NCI-H1436 (cell line): ENCODE data around the gene MYO5A.

Experiments used
- DNase-seq: peaks from one replicate; lab custom pipeline; 2025; lab: John Stamatoyannopoulos, UW

The MYO5A gene

GRCh38 chr15:52329987-52330386, 198.7 kb downstream of the MYO5A start:
- DNase-seq, result no peak

GRCh38 chr15:52329150-52329549, 199.5 kb downstream of the MYO5A start:
- DNase-seq, result no peak

DNA sequence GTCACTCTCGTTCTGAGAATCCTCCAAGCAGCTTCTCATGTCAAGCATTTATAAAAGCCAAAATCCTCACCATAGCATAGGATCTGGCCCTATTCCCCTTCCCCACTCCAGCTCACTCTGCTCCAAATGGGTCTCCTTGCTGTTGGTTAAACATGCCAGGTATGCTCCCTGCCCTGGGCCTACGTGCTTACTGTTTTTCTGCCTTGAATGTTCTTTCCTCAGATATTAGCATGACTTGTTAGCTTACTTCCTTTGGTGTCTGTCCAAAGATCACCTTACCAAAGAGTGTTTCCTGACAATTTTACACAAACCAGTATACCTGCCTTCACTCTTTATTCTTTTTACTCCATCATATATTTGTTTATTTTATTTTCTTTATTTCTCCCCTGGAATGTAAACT, 200.0 kb downstream of the MYO5A start:
- DNase-seq, result no peak

DNA sequence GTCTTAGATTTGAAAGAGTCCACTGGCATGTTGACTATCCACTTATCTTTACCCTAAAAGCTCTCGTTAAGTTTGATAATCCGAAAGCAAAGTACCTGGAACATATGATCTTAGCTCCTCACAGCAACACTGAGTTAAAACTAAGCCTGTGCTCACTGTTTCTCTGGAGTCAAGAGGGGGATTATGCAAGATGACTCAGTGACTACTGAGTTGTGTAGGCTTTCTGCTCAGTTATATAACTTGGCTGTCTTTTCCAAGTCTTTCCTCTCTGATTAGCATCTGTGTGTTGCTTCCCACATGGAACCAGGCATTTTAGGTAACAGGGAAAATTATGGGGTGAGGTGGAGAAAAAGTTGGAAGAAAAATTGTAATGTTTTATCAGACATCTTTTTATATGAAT, 201.9 kb downstream of the MYO5A start:
- no peak for DNase-seq

DNA sequence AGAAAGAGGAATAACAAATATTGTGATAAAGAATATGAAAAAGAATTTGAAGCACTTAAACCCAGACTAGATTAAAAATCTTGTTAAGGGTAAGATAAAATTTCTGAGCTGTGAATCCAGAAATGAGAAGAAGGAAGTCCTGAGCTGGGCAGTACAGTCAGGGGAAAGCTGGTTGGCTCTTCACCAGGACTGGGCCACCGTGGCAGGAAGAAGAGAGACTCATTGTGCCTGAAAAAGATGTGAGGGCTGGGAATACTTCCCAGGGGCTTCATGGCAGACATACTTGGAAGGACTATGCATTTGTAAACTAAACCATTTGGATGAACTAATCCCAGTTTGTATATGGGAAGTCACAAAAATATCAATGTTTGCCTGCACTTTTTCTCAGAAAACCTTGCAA, 204.6 kb downstream of the MYO5A start:
- no peak for DNase-seq

- DNase-seq, result no peak
Measured at GRCh38 chr15:52318729-52319500, 209.8 kb downstream of the MYO5A start.

- no peak for DNase-seq
Measured at GRCh38 chr15:52317688-52318087, 211.0 kb downstream of the MYO5A start.

GRCh38 chr15:52317022-52317421, 211.7 kb downstream of the MYO5A start:
- DNase-seq, result no peak

DNA sequence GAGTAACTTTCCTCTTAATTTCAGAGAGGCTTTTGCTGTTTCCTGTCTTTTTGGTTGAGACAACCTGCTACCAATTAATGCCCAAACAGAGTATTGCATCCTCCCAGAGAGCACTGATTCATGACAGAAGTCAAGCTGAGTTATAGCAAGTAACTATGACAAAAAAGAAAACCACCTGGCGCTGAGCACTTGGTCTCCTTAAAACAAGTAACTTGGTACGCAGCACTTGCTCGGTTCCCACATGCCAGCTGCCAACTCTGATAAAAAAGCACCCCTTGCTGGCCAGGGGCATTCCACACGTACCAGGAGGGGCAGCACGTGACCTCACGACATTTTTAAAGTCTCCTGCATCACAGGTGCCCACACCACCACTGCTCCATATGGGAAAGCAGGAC, 219.5 kb downstream of the MYO5A start:
- DNase-seq, result no peak

- no peak for DNase-seq
Measured at GRCh38 chr15:52308446-52309153, 220.1 kb downstream of the MYO5A start.

DNA sequence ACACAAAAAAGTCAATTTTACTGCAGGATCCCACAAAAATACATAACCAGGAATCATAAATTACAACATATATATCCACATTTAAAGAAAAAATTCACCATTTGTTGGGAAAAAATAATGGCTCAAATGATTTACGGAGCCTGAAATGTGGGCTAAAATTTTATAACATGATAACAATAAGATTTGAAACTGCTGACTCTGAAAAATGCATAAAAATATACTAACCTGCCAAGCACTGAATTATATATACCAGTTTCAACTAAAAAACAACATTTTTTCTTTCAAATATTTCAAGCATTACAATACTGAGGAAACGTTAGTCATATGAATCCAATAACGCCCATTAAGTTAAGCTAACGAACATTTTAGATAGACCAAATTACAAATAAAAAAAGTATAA, 220.8 kb downstream of the MYO5A start:
- no peak for DNase-seq

- no peak for DNase-seq
Measured at GRCh38 chr15:52306270-52306669, 222.4 kb downstream of the MYO5A start.

GRCh38 chr15:52303093-52303772, 225.4 kb downstream of the MYO5A start:
- DNase-seq, result no peak

- DNase-seq, result no peak
Measured at GRCh38 chr15:52301265-52301847, 227.3 kb downstream of the MYO5A start.

GRCh38 chr15:52295421-52296001, 233.2 kb downstream of the MYO5A start, which contains the start of gene MYO5C:
TSS of gene MYO5C (minus strand) at chr15:52295804. CDS start at chr15:52295636, 168 bp downstream.
- peak; percentile 77 for DNase-seq

DNA sequence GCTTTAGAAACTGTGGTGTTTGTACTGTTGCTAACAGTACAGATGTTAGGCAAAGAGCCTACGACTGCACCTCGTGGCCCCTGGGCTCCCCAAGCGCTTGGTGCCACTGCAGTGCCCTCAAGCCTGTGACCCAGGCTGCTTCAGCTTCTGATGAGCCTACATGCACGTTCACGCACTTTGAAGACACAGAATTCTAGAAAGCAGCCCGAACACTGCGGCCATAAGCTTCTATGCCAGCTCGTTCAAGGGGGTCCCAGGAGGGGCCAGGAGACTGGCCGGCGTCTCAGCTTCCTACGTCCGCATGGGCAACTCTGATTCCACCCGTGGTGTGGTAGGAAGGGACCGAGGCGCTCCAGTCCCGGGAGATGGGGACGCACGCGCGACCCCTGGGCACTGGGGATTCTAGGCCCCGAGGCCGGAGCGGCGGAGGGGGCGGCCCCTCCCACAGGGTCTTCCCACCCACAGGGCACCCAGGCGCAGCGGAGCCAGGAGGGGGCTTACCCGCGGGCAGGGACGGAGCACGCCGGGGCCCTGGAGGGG, 233.7 kb downstream of the MYO5A start:
- DNase-seq, result no peak

DNA sequence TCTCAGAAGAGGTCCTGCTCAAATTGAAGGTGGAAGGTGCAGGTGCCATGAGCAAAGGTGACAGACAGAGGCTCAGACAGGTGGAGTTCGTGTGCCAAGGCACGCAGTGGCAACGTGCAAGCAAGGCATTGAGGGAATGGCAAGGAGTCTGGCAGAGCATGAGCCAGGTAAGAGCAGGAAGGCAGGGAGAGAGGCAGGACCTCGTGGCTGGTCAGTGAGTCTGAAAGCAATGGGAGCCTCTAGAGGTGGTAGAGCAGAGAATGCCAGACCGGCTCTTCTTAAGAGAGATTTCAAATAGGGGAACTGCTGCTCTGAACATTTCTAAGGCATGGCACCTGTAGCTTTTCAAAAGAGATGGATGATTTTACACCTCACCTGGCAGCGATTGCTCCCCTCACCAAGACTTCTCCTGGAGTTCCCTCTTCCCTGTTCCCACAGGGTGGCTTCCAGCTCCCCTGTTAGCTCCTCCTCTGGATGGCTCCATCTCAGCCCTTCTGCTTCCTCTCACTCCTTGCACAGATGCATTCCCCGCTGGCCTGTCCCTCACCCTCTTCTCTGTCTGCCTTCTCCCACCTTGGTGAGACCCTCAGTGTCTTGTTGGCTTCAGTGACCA, 235.8 kb downstream of the MYO5A start:
- no peak for DNase-seq

DNA sequence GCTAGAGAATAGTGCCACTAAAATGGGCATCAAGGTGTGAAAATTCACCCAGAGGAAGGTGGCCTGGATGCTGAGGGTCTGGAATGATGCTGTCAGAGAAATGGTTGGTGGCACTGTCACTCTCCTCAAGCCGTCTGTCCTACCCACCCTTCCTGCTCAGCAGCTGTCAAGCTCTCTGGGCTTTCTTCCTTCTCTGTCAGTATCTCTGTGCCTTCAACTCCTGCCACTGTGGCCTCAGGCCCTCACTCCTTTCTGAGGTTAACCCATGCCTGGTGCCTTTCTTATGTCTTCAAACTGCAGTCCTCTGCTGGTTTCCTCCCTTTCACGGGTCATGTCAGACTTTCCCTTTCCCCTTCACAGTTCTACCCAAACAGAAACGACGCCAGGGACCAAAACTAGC, 237.5 kb downstream of the MYO5A start:
- DNase-seq, result no peak

GRCh38 chr15:52290800-52291199, 237.9 kb downstream of the MYO5A start:
- DNase-seq, result no peak

DNA sequence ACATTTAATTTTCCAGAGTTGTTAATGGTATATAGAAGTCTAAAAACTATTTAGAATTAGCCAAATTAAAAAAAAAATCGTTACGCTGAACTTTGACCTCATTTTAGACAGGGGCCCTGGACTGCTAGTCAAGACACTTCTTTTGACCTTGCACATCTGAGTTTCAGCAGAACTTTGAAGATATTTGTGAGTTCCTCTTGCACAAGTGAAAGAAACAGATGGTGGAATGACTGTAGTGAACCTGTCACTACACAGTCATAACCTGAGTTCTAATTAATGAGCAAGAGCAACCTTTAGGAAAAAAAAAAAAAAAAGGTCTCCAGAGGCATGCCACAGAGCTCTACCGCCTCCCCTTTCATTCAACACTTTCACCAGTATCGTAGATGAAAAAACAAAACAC, 238.4 kb downstream of the MYO5A start:
- DNase-seq, result no peak

- DNase-seq, result no peak
Measured at GRCh38 chr15:52289629-52290081, 239.0 kb downstream of the MYO5A start.
